GM21367 (cell line): ENCODE results near the gene STN1.

ENCODE experiments used
- ATAC-seq: cut with Tn5 transposase; IDR thresholded peaks from one replicate; pipeline ENCODE4 v1.9.1; 2021; ENCODE audit not compliant: unreplicated experiment

The STN1 gene

DNA sequence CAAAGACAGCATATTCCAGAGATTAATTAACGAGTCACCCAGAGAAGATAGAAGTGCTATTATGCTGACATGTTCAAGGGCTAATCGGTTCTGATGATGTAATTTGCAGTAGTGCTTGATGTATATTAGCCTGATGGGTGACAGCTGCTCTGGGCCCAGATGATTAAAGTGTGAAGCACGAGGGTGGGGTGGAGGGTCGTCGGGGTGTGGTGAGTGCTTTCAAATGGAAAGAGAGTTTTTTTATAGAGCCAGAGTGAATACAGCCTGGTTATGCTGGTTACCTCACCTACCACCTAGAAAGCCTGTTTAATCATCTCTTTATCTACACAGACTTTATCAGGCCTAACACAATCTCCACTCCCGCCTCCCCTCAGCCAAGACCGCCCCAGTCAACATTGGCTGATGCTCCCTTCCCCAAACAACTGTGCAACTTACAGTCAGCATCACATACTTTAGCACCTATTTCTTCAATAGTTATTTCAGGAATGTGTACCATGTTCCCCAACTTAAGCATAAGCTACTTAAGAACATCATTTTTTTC, 11.5 kb upstream of the STN1 start:
- ATAC-seq, result no peak

DNA sequence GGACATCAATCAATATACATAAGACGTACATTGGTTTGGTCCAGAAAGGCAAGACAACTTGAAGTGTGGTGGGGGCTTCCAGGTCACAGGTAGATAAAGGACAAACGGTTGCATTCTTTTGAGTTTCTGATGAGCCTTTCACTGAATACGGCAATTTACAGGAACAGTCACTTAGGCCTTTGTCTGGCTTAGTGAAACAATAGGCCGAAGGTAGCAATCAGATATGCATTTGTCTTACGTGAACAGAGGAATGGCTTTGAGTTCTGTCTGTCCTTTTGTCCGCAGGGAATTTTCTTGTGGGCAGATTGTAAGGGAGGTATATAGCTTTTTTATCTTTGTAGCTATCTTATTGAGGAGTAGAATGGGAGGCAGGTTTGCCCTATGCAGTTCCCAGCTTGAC, 10.8 kb upstream of the STN1 start:
- ATAC-seq, result no peak

DNA sequence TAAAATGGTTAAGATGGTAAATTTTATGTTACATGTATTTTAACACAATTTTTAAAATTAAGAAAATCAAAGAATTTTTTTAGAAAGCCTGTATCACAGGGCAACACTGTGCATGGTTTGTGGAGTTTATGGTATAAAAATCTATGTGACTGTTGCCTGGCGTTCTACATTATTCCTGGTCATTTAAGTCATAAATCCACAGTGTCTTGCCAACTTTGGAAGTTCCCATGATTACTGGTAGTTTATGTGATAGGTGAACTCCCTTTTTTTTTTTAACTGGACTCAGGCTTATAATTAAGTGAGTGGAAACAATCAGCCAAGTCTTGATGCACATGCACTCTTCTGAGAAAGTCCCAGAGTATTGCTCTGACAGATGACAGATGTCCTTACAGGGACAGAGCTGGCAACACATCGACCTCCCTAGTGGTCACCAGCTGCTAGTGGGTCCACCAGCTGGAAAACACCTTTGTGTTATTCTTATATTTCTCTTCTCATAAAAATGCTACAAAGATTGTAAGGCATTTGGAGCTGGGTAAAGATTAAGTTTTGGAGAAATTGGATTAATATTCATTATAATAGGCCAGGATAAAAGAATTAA, 8.8 kb upstream of the STN1 start:
- no peak for ATAC-seq

DNA sequence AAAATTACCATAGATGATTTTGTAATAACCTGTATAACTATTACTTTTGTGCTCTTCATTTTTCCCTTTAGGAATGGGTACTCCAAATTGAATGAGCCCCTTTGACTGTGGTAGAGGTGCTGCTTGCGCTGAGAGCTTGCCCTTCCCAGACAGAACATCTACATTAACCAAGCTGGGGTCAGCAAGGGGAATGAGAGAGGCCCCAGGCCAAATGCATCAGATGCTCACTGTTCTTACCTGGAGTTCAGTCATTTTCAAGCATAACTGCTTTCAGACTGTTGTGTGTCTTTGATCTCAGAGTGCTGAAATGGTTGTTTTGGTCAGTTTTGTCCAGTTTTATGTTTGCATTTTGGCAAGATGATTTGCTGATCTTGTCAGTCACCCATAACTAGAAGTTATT, 7.6 kb upstream of the STN1 start:
- no peak for ATAC-seq

DNA sequence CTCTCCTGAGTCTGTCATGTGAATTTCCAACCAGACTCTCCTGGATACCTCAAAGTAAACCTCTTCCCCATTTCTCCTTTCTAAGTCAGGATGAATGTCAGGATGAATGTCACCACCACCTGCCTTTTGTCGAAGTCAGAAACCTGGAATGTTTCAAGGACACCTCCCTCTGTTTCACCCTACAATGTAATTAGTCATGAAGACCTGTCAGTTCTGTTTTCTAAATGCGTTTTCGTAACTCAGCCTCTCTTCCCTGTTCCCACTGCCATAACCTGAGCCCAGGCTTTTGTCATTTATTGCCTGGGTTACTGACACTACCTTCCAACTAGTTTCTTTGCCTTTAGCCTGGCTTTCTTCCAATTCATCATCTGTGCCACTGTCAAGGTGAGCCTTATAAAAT, 5.5 kb upstream of the STN1 start:
- ATAC-seq, result no peak

DNA sequence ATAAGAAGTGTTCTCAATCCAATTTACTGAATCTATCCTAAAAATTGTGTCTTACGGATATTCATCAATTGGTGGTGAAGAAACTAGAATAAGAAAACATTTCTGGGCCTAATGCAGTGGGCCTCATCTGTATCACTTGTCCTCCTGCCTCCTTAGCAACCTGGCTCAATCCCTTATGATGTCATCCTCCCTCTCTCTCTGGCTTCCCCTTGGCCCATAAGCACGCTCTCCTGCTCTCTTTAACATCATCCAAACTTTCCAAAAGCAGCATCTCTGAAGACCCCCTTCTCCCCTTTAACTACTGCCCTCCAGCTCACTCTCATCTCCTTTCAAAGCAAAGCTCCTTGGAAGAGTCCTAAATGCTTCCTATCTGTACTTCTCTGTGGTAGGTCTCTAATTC, 4.7 kb upstream of the STN1 start:
- ATAC-seq, result no peak

DNA sequence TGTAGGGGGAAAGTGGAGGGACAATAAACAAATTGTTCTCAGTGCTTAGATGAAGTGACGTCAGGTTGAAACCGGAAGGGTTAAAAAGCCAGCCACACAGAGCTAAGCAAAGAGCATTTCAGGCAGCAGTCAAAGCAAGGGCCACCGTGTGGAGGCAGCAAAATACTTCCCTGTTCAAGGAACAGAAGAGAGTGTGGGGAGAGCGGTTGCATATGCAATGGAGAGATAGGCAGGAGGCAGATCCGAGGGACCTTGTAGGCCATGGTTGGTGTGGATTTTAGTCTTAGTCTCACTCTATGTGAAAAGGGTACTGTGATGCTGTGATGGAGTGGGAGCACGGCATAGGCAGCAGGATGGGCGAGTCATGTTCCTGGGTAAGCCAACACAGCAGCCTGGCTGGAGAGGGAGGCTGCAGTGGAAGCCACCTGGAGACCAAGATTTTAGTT, 3.8 kb upstream of the STN1 start:
- ATAC-seq, result no peak

DNA sequence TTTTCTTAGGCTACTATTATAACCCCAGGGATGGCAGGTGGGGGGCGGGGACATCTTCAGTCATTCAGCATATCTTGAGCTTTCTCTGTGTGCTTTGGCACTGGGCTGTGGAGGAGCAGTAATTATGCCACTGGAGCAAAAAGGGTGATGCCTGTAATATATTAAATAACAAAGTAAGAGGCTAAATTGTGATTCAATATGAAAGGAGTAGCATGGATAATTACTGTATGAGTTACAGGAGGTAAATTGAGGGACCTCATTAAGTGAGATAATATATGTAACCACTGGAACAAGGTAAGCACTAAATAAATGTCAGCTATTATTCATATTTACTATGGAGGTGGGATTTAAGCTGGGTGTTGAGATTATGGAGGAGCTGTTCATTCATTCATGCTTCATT, 3.3 kb upstream of the STN1 start:
- ATAC-seq, result no peak

DNA sequence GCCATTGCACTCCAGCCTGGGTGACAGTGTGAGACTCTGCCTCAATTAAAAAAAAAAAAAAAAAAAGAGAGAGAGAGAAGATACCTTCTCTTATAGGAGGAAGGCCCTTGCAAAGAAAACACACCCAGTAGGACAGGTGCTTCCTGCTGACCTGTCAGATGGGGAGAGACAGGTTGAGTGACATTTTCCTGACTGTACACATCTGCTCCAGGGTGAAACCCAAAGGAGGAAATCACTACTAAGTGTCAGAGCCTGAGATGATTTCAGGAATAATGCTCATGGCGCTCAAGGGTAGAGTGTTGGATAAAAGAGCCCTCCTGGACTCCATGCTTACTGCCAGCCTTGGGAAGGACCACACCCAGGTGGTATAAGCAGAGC, 1.7 kb upstream of the STN1 start:
- no peak for ATAC-seq

DNA sequence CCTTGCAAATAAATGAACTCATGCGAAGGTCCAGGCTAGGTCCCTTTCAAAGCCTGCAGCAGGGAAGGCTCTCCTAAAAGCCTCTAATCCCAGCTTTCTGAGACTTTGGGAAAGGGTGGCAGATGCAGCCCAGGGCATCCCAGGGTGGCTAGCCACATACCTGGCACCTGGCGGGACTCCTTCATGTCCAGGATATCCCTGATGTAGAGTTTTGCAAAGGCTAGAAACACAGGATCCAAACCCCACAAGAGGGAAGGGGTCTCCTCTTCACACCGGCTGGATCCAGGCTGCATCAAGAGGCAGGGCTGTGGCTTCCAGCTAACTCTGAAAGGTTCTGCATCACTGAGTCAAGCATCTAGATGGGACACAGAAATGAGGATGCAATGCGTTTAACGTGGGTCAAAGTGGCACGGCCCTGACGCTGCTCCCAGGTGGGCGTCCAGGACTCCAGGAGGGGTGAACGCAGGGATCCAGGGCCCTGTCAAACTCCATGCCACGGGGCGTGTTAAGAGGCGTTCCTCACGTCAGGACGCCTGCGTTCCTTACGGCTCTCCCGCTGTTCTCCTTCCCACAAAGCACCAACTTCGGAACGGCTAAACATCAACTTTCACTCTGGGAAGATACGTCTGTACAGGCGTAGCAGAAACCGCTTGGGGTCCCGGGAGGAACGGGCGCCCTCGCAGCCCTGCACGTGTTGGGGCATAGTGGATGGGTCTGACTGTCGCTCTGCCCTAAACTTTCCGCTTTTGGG, 507 bp downstream of the STN1 start:
- peak; percentile 17 for ATAC-seq

DNA sequence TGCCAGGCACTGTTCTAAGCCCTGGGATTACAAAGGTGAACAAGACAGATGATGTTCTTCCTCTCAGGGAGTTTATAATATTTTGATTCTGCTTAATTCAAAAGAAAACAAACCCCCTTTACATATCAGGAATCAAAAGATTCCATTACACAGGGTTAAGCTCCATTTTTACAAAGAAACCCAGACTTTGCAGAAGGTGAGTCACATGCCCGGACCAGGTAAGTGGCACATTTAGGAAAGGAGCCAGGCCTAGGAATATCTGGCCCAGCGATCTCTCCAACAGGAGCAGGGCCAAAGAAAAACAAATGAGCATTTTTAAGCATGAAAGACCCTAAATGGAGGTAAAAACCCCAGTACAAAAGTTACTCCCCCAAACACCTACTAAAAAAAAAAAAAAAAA, 1.1 kb downstream of the STN1 start:
- ATAC-seq, result no peak

DNA sequence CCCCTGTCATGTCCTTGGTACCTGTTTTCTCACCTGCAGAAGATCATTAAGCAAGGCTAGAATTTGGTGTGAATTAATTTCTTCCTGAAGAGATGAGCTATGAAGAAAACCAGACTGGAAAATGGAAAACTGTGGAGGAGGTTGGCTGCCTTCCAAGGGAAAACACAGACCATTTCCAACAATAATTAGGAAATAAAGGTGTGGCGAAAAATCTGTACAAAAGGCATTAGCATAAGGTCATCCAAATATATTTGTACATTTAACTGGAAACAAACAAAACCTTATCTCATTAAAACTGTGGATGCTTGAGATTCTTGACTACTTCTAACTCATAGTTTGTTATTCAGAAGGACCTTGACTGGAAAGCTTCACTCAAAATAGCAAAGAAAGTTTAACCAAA, 1.7 kb downstream of the STN1 start:
- no peak for ATAC-seq

DNA sequence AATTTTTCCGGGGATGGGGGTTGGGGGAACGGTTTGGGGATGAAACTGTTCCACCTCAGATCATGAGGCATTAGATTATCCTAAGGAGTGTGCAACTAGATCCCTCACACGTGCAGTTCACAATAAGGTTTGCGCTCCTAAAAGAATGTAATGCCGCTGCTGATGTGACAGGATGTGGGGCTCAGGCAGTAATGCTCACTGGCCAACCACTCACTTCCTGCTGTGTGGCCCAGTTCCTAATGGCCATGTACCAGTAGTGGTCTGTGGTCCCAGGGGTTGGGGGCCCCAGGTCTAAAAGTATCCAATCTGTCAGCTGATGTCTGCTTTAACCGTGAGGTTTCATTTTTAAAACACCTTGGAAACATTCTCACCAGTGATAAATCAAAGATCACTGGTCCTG, 2.2 kb downstream of the STN1 start:
- ATAC-seq, result no peak

DNA sequence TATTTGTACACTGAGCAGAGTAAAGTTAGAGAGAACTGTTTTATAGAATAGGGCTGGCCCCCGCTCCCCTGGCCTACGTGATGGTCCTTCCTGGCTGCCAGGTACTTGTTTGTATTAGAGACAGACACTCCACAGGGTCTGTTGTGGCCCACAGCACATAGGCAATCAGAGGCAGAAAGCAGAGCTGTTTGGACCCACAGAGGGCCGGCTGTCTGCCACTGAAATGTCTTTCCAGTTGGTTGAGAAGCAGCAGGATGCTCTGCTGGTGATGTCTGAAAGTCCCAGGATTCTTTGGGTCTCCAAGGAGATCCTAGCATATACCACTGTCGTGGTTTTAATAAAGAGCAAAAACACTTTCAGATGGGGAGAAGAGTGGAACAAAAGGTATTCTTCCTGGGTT, 5.2 kb downstream of the STN1 start:
- ATAC-seq, result no peak

DNA sequence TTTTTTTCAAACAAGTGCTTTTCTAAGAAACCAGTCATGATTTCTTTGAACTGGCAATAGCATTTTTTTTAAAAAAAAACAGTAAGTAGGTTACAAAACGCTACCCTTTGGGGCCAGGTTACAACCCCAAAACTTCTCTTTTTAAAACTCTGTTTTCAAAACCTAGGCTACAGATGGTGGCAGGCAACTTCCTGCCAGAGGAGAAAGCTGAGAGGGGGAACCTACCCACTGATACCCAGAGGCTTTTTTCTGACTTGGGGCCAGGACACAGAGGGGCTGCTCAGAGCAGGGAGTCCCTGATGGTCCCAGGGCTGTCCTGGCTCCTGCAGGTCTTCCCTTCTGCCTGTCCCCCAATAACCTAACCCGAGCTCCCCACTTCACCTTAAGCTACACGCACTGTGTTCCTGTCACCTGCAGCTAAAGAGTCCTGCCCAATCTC, 6.9 kb downstream of the STN1 start:
- peak; percentile 40 for ATAC-seq

DNA sequence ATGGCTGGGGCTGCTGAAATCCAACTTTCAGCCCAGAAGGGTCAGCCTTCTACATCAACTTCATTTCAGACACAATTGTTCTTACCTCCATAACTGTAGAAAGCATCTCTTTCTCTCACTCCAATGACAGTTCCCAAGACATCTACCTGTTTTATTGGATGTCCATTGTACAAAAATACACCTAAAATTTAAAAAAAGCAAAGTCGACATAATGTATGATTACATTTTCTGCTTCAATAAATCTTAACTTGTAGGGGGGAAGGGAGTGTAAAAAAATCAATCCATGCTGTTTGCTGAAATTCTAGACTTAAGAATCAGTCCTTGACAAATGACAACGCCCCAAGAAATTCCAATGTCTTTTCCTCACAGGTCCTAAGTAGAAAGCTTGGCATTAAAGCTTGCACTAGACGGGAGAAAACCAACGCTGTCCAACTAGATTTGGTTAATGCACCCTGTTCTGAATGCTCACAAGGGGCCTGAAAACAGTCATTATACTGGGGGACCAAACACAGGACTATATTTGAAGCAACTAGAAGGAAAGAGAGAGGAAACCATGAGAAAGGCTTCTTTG, 7.5 kb downstream of the STN1 start:
- ATAC-seq, result no peak

DNA sequence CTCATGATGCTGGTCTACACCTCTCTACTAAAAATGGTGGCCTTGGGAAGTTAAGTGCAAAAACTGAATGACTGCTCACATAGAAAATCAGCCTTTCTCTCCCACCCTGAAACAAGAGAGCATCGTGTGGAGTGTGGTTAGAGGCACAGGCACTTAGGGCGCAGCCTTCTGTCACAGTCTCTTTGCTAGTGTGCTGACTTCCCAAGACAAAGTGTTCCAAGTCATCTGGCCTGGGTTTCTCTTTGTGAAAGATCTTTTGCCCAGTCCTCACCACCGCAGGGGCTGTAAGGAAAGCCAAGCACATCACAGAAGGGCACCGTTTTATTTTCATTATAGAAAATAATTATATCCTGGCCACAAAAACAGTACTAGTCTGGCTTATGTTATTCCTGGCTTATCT, 12.5 kb downstream of the STN1 start:
- no peak for ATAC-seq

DNA sequence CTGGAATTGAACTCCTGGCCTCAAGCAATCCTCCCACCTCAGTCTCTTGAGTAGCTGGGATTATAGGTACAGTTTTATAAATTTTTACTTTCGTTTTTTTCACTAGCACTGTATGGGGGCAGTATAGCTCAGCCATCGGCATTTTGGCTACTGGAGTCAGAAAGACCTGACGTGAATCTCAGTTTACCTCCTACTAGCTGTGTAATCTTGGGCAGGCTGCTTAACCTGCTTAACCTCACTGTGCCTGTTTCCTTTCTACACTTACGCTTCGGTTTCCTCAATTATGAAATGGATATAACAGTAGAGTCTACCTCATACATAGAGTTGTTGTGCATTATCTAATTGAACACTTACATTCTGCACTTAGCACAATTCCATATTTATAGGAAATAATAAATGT, 16.7 kb downstream of the STN1 start:
- no peak for ATAC-seq

DNA sequence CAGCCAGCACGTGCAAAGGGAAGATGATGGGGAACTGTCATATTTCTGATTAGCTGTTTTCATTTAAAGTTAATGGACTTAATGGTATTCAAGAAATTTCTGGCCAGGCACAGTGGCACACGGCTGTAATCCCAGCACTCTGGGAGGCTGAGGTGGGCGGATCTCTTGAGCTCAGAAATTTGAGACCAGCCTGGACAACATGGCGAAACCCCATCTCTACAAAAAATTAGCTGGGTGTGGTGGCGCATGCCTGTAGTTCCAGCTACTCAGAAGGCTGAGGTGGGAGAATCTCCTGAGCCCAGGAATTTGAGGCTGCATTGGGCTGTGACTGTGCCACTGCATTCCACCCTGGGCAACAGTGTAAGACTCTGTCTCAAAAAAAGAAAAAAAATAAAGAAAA, 18.7 kb downstream of the STN1 start:
- no peak for ATAC-seq

DNA sequence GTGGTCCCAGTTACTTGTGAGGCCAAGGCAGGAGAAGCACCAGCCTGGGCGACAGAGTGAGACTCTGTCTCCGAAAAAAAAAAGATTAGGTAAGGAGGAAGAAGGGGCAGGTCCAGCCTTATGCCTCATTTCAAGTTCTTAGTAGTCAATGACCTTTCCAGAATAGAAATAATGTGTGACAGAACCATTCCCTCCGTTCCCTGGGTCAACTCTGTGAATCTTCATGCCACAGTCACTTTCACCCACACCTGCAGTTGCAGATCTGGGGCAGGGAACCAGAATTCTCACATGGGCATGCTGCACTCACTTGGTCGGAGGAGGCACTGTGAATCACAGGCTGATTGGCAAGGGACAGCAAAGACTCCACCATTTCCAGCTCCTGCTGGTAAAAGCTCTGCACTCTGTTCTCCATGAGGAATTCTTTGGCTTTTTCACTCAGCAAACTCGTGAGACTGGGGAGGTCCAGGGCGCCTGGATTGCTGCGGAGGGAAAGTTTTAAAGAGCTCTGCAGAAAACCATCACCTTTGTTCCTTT, 20.7 kb downstream of the STN1 start:
- no peak for ATAC-seq

DNA sequence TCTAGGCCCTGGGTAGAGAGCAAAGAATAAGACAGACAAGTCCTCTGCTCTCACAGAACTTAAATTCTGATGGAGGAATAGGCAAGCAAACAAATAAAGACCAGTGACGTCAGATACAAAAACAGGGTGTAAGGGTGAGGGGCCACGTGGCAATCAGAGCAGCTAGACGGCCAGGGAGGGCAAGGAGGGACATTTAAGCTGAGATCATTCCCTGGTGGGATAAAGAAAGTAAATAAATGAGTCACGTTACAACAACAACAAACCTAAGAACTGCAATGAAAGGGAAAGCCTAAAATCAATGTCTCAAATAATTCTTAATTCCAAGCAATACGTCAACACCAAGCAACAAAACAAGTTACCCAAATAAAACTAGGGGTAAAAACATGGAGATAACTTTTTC, 21.8 kb downstream of the STN1 start:
- ATAC-seq, result no peak
